MM.1S (cell line): ENCODE measurements around the gene ANKK1.

Experiments
- DNase-seq: peaks from one replicate; pipeline ENCODE4 v3.0.0-alpha.2; 2015
- H2AFZ ChIP-seq: fragments of 300-600 bp; sonication (generic); 2 replicates; pipeline ENCODE4 v1.6.0; 2016; ENCODE audit warnings: antibody characterized with exemption, low read length
- H3F3A ChIP-seq: fragments of 300-600 bp; sonication (generic); 2 replicates; pipeline ENCODE4 v1.6.1; 2016; ENCODE audit warnings: mild to moderate bottlenecking, antibody characterized with exemption, low read length, moderate library complexity, mixed read lengths; ENCODE audit not compliant: insufficient read depth
- H3K27ac ChIP-seq: fragments of 300-600 bp; sonication (generic); 2 replicates; pipeline ENCODE4 v1.5.1; 2016; ENCODE audit warnings: mild to moderate bottlenecking, low read length
- H3K27me3 ChIP-seq: fragments of 300-600 bp; sonication (generic); replicated peaks from 2 replicates; pipeline ENCODE4 v1.6.0; 2016; ENCODE audit warnings: low read length; ENCODE audit not compliant: insufficient read depth
- H3K36me3 ChIP-seq: fragments of 300-600 bp; sonication (generic); replicated peaks from 2 replicates; pipeline ENCODE4 v1.6.1; 2016; ENCODE audit warnings: mild to moderate bottlenecking, low read length, mixed read lengths; ENCODE audit not compliant: insufficient read depth
- H3K4me1 ChIP-seq: fragments of 300-600 bp; sonication (generic); 2 replicates; pipeline ENCODE4 v1.6.1; 2016; ENCODE audit warnings: low read length, mixed read lengths
- H3K4me2 ChIP-seq: fragments of 300-600 bp; sonication (generic); 2 replicates; pipeline ENCODE4 v1.6.0; 2016; ENCODE audit warnings: low read depth, low read length
- H3K4me3 ChIP-seq: fragments of 300-600 bp; sonication (generic); 2 replicates; pipeline ENCODE4 v1.5.1; 2016; ENCODE audit warnings: low read length, mixed read lengths
- H3K79me2 ChIP-seq: fragments of 300-600 bp; sonication (generic); 2 replicates; pipeline ENCODE4 v1.6.1; 2016; ENCODE audit warnings: mixed run types, low read length, mixed read lengths
- H3K9ac ChIP-seq: fragments of 300-600 bp; sonication (generic); 2 replicates; pipeline ENCODE4 v1.6.1; 2016; ENCODE audit warnings: low read length, mixed read lengths
- H3K9me2 ChIP-seq: fragments of 300-600 bp; sonication (generic); replicated peaks from 2 replicates; pipeline ENCODE4 v1.6.1; 2016; ENCODE audit warnings: mild to moderate bottlenecking, low read length, mixed read lengths; ENCODE audit not compliant: insufficient read depth
- H3K9me3 ChIP-seq: fragments of 300-600 bp; sonication (generic); replicated peaks from 2 replicates; pipeline ENCODE4 v1.6.1; 2016; ENCODE audit warnings: mild to moderate bottlenecking, low read length, mixed read lengths; ENCODE audit not compliant: insufficient read depth
- H4K20me1 ChIP-seq: fragments of 300-600 bp; sonication (generic); 2 replicates; pipeline ENCODE4 v1.6.1; 2016; ENCODE audit warnings: mild to moderate bottlenecking, low read length, moderate library complexity, mixed read lengths; ENCODE audit not compliant: insufficient read depth
- EZH2 ChIP-seq: fragments of 300-600 bp; sonication (generic); optimal IDR thresholded peaks from 2 replicates; pipeline ENCODE3; 2017; ENCODE audit warnings: low read depth, mild to moderate bottlenecking, antibody characterized with exemption, low read length, mixed read lengths
- EZH2phosphoT487 ChIP-seq: fragments of 300-600 bp; sonication (generic); IDR thresholded peaks from 2 replicates; pipeline ENCODE4 v1.6.1; 2018; ENCODE audit warnings: antibody characterized with exemption, low read length
- TF ChIP-seq, protein P1 (sequence below): fragments of 300-600 bp; sonication (generic); IDR thresholded peaks from 2 replicates; pipeline ENCODE4 v1.5.1; 2016; ENCODE audit warnings: antibody characterized with exemption, low read length, mixed read lengths

The ANKK1 gene

DNA sequence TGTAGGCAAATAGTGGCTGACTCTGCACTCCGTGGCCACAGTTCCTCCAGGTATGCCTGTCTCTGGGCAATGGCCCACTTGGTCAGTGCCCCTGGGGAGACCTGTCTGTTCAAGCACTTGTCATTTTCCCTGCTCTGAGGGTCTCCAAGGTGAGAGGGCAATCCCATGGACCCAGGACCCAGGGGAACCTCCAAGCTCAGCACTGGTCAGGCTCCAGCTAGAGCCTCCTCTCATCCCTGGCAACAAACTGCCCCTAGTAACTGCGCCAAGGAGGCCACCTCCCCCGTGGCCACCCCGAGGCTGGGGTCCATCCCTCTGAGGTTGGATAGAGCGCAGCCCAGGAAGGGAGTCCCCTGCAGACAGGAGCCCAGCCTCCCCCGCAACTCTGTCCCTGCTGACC lies 713 bp upstream of the ANKK1 start:
- Histone ChIP-seq H3K4me2 (no peak overlapping the region), H3K79me2 (no peaks in the 10 kb centered on the region), H3K4me3 (no peak overlapping the region), H3K9me3 (no peaks in the 10 kb centered on the region), H3K9me2 (no peaks in the 10 kb centered on the region), H3K27me3 (no peaks in the 10 kb centered on the region), H3K4me1 (peaks cover 10% of the 10 kb centered on the region), H3F3A (peaks cover 7% of the 10 kb centered on the region; the same call in 1 of the 2 replicates), H4K20me1 (no peaks in the 10 kb centered on the region), H2AFZ (no peak overlapping the region), H3K36me3 (no peaks in the 10 kb centered on the region), H3K27ac (no peak overlapping the region), H3K9ac (no peak overlapping the region)
- TF ChIP-seq, protein P1, sequence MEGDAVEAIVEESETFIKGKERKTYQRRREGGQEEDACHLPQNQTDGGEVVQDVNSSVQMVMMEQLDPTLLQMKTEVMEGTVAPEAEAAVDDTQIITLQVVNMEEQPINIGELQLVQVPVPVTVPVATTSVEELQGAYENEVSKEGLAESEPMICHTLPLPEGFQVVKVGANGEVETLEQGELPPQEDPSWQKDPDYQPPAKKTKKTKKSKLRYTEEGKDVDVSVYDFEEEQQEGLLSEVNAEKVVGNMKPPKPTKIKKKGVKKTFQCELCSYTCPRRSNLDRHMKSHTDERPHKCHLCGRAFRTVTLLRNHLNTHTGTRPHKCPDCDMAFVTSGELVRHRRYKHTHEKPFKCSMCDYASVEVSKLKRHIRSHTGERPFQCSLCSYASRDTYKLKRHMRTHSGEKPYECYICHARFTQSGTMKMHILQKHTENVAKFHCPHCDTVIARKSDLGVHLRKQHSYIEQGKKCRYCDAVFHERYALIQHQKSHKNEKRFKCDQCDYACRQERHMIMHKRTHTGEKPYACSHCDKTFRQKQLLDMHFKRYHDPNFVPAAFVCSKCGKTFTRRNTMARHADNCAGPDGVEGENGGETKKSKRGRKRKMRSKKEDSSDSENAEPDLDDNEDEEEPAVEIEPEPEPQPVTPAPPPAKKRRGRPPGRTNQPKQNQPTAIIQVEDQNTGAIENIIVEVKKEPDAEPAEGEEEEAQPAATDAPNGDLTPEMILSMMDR = no peak
- no peak for TF ChIP-seq EZH2
- no peak for TF ChIP-seq EZH2phosphoT487
- DNase-seq = no peak

DNA sequence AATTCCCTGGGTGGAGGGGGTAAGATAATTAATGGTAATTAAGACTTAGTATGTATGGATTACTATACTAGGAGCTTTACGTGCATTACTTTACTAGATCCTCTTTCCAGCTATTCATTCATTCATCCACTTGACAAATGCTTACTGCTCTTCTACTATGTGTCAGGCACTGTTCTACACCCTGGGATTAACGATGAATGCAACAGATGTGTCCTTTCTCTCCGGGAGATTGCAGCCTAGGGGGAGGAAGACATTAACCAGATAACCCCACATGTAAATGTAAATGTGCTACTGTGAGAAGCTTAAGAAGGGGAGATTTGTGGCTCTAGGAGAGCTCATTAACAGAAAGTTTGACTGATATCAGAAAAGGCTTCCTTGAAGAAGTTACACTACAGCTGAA lies 1.7 kb downstream of the ANKK1 start:
- no peak overlapping the region for H2AFZ ChIP-seq
- H3K9ac ChIP-seq = no peak overlapping the region
- H3K4me3 ChIP-seq = no peak overlapping the region
- DNase-seq = no peak
- peaks cover 10% of the 10 kb centered on the region; the same call in 1 of the 2 replicates for H3F3A ChIP-seq
- no peak overlapping the region for H3K27ac ChIP-seq
- H3K9me2 ChIP-seq = no peaks in the 10 kb centered on the region
- H3K4me2 ChIP-seq = no peak overlapping the region
- no peaks in the 10 kb centered on the region for H3K36me3 ChIP-seq
- TF ChIP-seq EZH2phosphoT487 (no peak), EZH2 (no peak)
- TF ChIP-seq, protein P1 = no peak
- no peaks in the 10 kb centered on the region for H3K9me3 ChIP-seq
- H4K20me1 ChIP-seq = no peaks in the 10 kb centered on the region
- H3K4me1 ChIP-seq = peaks cover 18% of the 10 kb centered on the region
- no peaks in the 10 kb centered on the region for H3K79me2 ChIP-seq
- H3K27me3 ChIP-seq = no peaks in the 10 kb centered on the region

DNA sequence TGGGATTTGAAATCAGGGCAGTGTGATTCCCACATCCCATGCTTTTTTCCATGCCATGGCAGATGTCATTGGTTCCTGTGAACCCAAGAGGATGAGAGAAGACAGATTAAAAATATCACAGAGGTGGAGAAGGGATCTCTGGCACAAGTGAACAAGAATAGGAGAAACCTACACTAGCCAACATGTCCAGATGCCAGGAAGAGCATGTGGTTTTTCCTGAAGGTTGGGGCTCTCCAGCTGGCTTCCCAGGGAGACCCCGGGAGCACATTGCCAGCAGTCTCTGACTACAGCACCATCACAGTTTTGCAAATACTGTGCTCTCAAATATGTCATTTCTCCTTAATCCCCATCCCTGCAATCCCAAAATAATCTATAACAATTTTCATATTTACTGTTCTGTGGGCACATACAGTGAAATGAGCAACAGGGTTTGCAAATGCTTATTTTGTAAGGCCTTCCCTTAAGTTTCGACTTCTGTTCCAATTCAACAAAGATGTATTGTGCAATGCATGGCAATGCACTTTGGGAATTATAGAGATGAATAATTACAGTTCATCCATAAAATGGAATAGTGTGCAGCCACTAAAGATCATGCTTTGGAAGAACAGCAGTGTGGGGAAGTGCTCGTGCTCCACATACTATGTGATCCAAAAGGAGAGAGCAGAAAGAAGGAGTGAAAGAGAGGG lies 4.8 kb downstream of the ANKK1 start:
- H3K4me2 ChIP-seq = peak overlapping the region; percentile 35; the same call in 1 of the 2 replicates
- H3K27me3 ChIP-seq = no peaks in the 10 kb centered on the region
- no peaks in the 10 kb centered on the region for H4K20me1 ChIP-seq
- TF ChIP-seq EZH2phosphoT487 = no peak
- TF ChIP-seq, protein P1 = no peak
- no peak for TF ChIP-seq EZH2
- H3F3A ChIP-seq = peaks cover 10% of the 10 kb centered on the region; the same call in 1 of the 2 replicates
- H3K4me1 ChIP-seq = peaks cover 18% of the 10 kb centered on the region
- H2AFZ ChIP-seq = 0 out of 2 replicates have a peak overlapping the region, but pooled peaks have one; percentile 19
- no peaks in the 10 kb centered on the region for H3K36me3 ChIP-seq
- peak overlapping the region; percentile 20; the same call in 1 of the 2 replicates for H3K27ac ChIP-seq
- no peaks in the 10 kb centered on the region for H3K9me2 ChIP-seq
- H3K79me2 ChIP-seq = no peaks in the 10 kb centered on the region
- no peaks in the 10 kb centered on the region for H3K9me3 ChIP-seq
- H3K9ac ChIP-seq = no peak overlapping the region
- DNase-seq = no peak
- no peak overlapping the region for H3K4me3 ChIP-seq
